Gastrocnemius medialis (tissue), 4 donors: ENCODE data around the gene HDAC4.

Experiments used
- POLR2A ChIP-seq, 2 donors: fragments of 450-650 bp; IDR thresholded peaks; one replicate each; pipeline ENCODE4 v1.6.1; 2017; ENCODE audit warnings: antibody characterized with exemption in 2 of 2, mild to moderate bottlenecking in 2 of 2, moderate library complexity in 2 of 2
- TF ChIP-seq, protein P1 (sequence below), 5 experiments: fragments of 450-650 bp in 3 of 5; fragments of 200-600 bp in 2 of 5; sonication (generic) in 2 of 5; IDR thresholded peaks in 4 of 5; conservative IDR thresholded peaks in 1 of 5; 1 replicate in 4 of 5; 2 replicates in 1 of 5; pipeline ENCODE4 v1.5.1; 2016 to 2019; ENCODE audit warnings: antibody characterized with exemption in 5 of 5, mild to moderate bottlenecking in 3 of 5, moderate library complexity in 3 of 5

DNA sequence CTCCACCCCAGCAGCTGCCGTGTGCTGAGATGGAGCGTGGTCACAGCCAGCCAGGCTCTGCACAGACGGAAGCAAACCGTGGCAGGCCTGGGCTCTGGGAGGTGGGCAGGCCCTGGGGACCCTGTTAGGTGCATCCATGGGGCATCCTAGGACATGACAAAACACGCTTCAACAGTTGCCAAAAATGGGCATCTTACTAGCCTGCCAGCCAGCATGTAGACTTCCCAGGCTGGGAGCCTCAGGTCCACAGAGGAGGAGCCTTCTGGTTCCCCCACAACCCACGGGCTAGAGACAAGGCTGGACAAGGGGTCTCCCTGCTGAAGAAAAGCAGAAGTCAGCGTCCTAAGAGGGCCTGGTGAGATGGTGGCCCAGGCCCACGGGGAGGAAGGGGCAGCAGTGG, 139.5 kb downstream of the HDAC4 start:
- no peak for TF ChIP-seq POLR2A (IDR thresholded peaks at IDR 0.05)
- TF ChIP-seq, protein P1, sequence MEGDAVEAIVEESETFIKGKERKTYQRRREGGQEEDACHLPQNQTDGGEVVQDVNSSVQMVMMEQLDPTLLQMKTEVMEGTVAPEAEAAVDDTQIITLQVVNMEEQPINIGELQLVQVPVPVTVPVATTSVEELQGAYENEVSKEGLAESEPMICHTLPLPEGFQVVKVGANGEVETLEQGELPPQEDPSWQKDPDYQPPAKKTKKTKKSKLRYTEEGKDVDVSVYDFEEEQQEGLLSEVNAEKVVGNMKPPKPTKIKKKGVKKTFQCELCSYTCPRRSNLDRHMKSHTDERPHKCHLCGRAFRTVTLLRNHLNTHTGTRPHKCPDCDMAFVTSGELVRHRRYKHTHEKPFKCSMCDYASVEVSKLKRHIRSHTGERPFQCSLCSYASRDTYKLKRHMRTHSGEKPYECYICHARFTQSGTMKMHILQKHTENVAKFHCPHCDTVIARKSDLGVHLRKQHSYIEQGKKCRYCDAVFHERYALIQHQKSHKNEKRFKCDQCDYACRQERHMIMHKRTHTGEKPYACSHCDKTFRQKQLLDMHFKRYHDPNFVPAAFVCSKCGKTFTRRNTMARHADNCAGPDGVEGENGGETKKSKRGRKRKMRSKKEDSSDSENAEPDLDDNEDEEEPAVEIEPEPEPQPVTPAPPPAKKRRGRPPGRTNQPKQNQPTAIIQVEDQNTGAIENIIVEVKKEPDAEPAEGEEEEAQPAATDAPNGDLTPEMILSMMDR (IDR thresholded peaks at IDR 0.05 in 4 of 5, conservative IDR thresholded peaks at IDR 0.05 in 1 of 5): no peak
